Astrocyte (in vitro differentiated cells and primary cell): ENCODE measurements around the gene TBC1D16.

Experiments used
- EZH2 ChIP-seq: IDR thresholded peaks from 2 replicates; pipeline ENCODE4 v1.6.1; 2012; ENCODE audit warnings: mild to moderate bottlenecking, low read length, inconsistent platforms; ENCODE audit not compliant: insufficient read depth
- TF ChIP-seq, protein P1 (sequence below): IDR thresholded peaks from 2 replicates; pipeline ENCODE4 v1.5.1; 2011; ENCODE audit warnings: low read depth, mild to moderate bottlenecking, inconsistent platforms, low read length, moderate library complexity; ENCODE audit not compliant: insufficient read depth

DNA sequence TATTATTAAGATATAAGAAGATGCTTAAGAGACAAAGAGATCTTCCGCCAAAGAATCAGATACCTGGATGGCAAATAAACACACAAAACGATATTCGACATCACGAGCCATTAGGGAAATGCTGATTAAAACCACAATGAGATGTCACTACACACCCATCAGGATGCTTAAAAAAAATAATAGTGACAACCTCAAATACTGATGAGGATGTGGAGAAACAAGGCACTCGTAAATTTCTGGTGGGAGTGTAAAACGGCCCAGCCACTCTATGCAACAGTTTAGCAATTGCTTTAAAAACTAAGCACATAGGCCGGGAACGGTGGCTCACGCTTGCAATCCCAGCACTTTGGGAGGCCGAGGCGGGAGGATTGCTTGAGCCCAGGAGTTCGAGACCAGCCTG, 39.4 kb downstream of the TBC1D16 start:
- TF ChIP-seq, protein P1, sequence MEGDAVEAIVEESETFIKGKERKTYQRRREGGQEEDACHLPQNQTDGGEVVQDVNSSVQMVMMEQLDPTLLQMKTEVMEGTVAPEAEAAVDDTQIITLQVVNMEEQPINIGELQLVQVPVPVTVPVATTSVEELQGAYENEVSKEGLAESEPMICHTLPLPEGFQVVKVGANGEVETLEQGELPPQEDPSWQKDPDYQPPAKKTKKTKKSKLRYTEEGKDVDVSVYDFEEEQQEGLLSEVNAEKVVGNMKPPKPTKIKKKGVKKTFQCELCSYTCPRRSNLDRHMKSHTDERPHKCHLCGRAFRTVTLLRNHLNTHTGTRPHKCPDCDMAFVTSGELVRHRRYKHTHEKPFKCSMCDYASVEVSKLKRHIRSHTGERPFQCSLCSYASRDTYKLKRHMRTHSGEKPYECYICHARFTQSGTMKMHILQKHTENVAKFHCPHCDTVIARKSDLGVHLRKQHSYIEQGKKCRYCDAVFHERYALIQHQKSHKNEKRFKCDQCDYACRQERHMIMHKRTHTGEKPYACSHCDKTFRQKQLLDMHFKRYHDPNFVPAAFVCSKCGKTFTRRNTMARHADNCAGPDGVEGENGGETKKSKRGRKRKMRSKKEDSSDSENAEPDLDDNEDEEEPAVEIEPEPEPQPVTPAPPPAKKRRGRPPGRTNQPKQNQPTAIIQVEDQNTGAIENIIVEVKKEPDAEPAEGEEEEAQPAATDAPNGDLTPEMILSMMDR: no peak
- no peak for TF ChIP-seq EZH2
